ENCODE measurements around the gene MS4A1. TPM values are rescaled to one million over a fixed set of nuclear protein-coding genes. Genes with fewer than 3 reads are reported as not detected.

The MS4A1 gene
- total RNA-seq, 2 experiments from 2014 or later, result 488 to 603 TPM

DNA sequence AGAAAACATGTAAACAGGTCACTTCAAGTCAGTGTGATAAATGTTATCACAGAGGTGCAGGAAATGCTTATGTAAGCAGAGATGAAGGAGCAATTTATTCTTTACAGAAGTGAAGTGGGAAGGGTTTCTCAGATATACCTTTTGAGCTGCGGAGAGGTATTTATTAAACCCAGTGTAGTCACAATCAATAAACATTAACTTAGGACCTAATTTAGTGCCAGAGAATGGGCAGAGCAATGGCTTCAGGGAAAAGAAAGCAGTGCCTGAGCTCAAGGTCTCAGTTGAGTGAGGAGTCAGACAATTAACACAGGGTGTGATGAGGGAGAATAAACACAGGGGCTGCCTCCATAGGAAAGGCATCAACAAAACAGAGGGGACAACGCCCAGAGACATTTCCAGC is 24.4 kb upstream of the MS4A1 start:
- Histone ChIP-seq H2AFZ (ENCODE audit: low read length) (no peak overlapping the region), H3K4me2 (ENCODE audit: low read length) (no peak overlapping the region), H3K4me1 (ENCODE audit: insufficient read depth, low read length, poor library complexity, severe bottlenecking) (no peaks in the 10 kb centered on the region), H3K4me3 (ENCODE audit: low read depth, low read length, poor library complexity, severe bottlenecking) (no peak overlapping the region), H4K20me1 (ENCODE audit: insufficient read depth, low read length) (no peaks in the 10 kb centered on the region), H3K79me2 (ENCODE audit: insufficient read depth, low read depth, low read length) (no peaks in the 10 kb centered on the region), H3K36me3 (ENCODE audit: insufficient read depth, low read length) (no peaks in the 10 kb centered on the region), H3K27ac (ENCODE audit: low read depth, low read length, poor library complexity, severe bottlenecking) (no peak overlapping the region), H3K9me3 (ENCODE audit: low read length) (no peaks in the 10 kb centered on the region), H3K9me2 (ENCODE audit: insufficient read depth, low read length) (no peaks in the 10 kb centered on the region)
- DNase-seq (ENCODE audit: low spot score), result no peak
- TF ChIP-seq, protein P1, sequence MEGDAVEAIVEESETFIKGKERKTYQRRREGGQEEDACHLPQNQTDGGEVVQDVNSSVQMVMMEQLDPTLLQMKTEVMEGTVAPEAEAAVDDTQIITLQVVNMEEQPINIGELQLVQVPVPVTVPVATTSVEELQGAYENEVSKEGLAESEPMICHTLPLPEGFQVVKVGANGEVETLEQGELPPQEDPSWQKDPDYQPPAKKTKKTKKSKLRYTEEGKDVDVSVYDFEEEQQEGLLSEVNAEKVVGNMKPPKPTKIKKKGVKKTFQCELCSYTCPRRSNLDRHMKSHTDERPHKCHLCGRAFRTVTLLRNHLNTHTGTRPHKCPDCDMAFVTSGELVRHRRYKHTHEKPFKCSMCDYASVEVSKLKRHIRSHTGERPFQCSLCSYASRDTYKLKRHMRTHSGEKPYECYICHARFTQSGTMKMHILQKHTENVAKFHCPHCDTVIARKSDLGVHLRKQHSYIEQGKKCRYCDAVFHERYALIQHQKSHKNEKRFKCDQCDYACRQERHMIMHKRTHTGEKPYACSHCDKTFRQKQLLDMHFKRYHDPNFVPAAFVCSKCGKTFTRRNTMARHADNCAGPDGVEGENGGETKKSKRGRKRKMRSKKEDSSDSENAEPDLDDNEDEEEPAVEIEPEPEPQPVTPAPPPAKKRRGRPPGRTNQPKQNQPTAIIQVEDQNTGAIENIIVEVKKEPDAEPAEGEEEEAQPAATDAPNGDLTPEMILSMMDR (conservative IDR thresholded peaks at IDR 0.05; ENCODE audit: low read length), result no peak
- no peak for TF ChIP-seq EZH2phosphoT487 (IDR thresholded peaks at IDR 0.05; ENCODE audit: borderline replicate concordance, low read depth, low read length)
- ChIA-PET POLR2A (interaction anchor here (1.2 kb wide), 1 partner anchor 71 kb away, joined by 3 read pairs; no protein-coding TSS in a partner anchor), CTCF (ENCODE audit: unreplicated experiment) (no interaction called here)
- no TSS peak for BruUV-seq (replicated peaks)
- intact Hi-C loops (cut with micrococcal nuclease; ENCODE audit: unreplicated experiment), result no loop called here

DNA sequence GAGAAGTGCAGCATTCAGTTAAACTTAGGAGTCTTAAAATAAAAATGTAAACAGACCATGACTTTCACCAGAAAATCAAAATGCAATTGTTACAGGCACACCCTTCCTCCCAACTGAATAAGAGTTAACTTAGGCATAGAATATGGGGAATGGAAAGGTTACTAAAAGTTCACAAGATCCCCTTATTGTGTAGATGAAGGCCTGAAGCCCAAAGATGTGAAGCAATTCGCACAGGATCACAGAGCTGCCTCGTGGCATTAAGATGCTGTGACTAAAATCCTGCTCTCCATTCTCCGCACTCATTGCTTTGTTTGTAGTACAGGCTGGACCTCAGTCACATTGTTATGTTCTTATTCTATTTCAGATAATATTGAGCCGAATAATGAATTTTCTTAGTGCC is 22.2 kb upstream of the MS4A1 start:
- no peaks in the 10 kb centered on the region for H4K20me1 ChIP-seq (ENCODE audit: insufficient read depth, low read length)
- no peaks in the 10 kb centered on the region for H3K36me3 ChIP-seq (ENCODE audit: insufficient read depth, low read length)
- H3K79me2 ChIP-seq (ENCODE audit: insufficient read depth, low read depth, low read length), result no peaks in the 10 kb centered on the region
- no peak for DNase-seq (ENCODE audit: low spot score)
- H2AFZ ChIP-seq (ENCODE audit: low read length), result no peak overlapping the region; the same call in 1 of the 2 replicates
- no peak overlapping the region for H3K4me3 ChIP-seq (ENCODE audit: low read depth, low read length, poor library complexity, severe bottlenecking)
- no peak overlapping the region for H3K4me2 ChIP-seq (ENCODE audit: low read length)
- no peaks in the 10 kb centered on the region for H3K9me2 ChIP-seq (ENCODE audit: insufficient read depth, low read length)
- ChIA-PET POLR2A (no interaction called here), CTCF (ENCODE audit: unreplicated experiment) (no interaction called here)
- intact Hi-C loops (cut with micrococcal nuclease; ENCODE audit: unreplicated experiment), result no loop called here
- no TSS peak for BruUV-seq (replicated peaks)
- no peak for TF ChIP-seq EZH2phosphoT487 (IDR thresholded peaks at IDR 0.05; ENCODE audit: borderline replicate concordance, low read depth, low read length)
- TF ChIP-seq, protein P1 (conservative IDR thresholded peaks at IDR 0.05; ENCODE audit: low read length), result no peak
- no peaks in the 10 kb centered on the region for H3K4me1 ChIP-seq (ENCODE audit: insufficient read depth, low read length, poor library complexity, severe bottlenecking)
- H3K9me3 ChIP-seq (ENCODE audit: low read length), result no peaks in the 10 kb centered on the region
- no peak overlapping the region for H3K27ac ChIP-seq (ENCODE audit: low read depth, low read length, poor library complexity, severe bottlenecking)

DNA sequence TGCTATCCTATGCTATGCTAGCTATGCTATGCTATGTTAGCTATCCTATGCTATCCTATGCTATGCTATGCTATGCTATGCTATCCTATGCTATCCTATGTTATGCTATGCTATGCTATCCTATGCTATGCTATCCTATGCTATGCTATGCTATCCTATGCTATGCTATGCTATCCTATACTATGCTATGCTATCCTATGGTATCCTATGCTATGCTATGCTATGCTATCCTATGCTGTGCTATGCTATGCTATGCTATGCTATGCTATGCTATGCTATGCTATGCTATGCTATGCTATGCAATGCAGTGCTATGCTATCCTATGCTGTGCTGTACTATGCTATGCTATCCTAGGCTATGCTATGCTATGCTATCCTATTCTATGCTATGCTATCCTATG is 8.6 kb upstream of the MS4A1 start:
- no peak for DNase-seq (ENCODE audit: low spot score)
- Histone ChIP-seq H3K4me3 (ENCODE audit: low read depth, low read length, poor library complexity, severe bottlenecking) (peak overlapping the region; percentile 60), H3K9me3 (ENCODE audit: low read length) (no peaks in the 10 kb centered on the region), H3K9me2 (ENCODE audit: insufficient read depth, low read length) (no peaks in the 10 kb centered on the region), H4K20me1 (ENCODE audit: insufficient read depth, low read length) (no peaks in the 10 kb centered on the region), H3K4me1 (ENCODE audit: insufficient read depth, low read length, poor library complexity, severe bottlenecking) (peaks cover 49% of the 10 kb centered on the region), H3K36me3 (ENCODE audit: insufficient read depth, low read length) (no peaks in the 10 kb centered on the region), H3K4me2 (ENCODE audit: low read length) (peak overlapping the region; percentile 90), H2AFZ (ENCODE audit: low read length) (peak overlapping the region; percentile 88; the same call in 1 of the 2 replicates), H3K79me2 (ENCODE audit: insufficient read depth, low read depth, low read length) (no peaks in the 10 kb centered on the region), H3K27ac (ENCODE audit: low read depth, low read length, poor library complexity, severe bottlenecking) (no peak overlapping the region)
- ChIA-PET CTCF (ENCODE audit: unreplicated experiment) (no interaction called here), POLR2A (no interaction called here)
- no peak for TF ChIP-seq EZH2phosphoT487 (IDR thresholded peaks at IDR 0.05; ENCODE audit: borderline replicate concordance, low read depth, low read length)
- TF ChIP-seq, protein P1 (conservative IDR thresholded peaks at IDR 0.05; ENCODE audit: low read length), result no peak
- no TSS peak for BruUV-seq (replicated peaks)
- intact Hi-C loops (cut with micrococcal nuclease; ENCODE audit: unreplicated experiment), result loop anchor here (2.0 kb wide), 1 partner anchor 70 kb away; no protein-coding TSS in a partner anchor
